ENCODE results near the gene C2CD2.
A peak's percentile ranks its signal among the peaks of the same experiment; 100 is the strongest.

DNA sequence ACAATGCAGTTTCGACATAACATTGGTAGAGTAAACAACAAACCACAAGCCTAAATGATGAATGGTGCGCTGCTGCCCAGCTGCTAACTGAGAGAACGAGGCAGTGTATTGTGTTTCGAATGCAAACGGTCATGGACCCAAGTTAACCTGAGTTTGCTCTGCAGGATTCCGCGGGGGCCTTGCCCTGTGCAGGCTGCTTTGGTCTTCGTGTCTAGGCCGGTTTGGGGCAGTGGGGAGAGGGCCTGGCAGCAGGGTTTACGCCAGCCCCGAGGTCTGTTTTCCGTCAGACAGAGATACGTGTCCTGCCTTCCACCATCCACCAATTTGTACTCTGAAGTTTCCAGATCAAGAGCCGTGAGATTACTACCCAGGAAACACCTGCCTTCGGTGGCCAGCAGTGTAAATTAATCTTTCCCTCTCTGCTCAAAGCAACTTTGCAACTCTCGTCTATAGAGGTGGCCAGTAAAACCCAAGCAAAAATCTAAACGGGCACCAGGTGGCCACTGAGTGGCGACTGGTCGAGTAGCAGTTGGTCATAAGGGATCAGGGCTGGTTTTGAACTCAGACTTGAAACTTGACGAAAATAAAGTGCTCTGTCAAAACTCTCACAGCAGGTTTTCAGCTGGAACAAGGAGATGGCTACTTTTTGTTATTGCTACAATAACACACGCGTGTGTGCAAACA, 68.3 kb downstream of the C2CD2 start:
- TF ChIP-seq, protein P1, sequence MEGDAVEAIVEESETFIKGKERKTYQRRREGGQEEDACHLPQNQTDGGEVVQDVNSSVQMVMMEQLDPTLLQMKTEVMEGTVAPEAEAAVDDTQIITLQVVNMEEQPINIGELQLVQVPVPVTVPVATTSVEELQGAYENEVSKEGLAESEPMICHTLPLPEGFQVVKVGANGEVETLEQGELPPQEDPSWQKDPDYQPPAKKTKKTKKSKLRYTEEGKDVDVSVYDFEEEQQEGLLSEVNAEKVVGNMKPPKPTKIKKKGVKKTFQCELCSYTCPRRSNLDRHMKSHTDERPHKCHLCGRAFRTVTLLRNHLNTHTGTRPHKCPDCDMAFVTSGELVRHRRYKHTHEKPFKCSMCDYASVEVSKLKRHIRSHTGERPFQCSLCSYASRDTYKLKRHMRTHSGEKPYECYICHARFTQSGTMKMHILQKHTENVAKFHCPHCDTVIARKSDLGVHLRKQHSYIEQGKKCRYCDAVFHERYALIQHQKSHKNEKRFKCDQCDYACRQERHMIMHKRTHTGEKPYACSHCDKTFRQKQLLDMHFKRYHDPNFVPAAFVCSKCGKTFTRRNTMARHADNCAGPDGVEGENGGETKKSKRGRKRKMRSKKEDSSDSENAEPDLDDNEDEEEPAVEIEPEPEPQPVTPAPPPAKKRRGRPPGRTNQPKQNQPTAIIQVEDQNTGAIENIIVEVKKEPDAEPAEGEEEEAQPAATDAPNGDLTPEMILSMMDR (conservative IDR thresholded peaks at IDR 0.05 in 1 of 2, IDR thresholded peaks at IDR 0.05 in 1 of 2; ENCODE audit: low read depth in 1 of 2, low read length in 2 of 2): peak in 1 of 2 donors; percentile 1
- no peak for TF ChIP-seq EZH2 (IDR thresholded peaks at IDR 0.05; ENCODE audit: low read length, missing control alignments)
